ENCODE data around the gene SMARCD1.

Gene SMARCD1

GRCh38 chr12:50057000-50057841, 27.9 kb upstream of the SMARCD1 start, which contains the start of gene ASIC1:
Gene ASIC1, plus strand, starts transcription at chr12:50057596. Its CDS starts 1,171 bp downstream, at chr12:50058767.
- DNase-seq = peak in 1 of 4 experiments; percentile 44

DNA sequence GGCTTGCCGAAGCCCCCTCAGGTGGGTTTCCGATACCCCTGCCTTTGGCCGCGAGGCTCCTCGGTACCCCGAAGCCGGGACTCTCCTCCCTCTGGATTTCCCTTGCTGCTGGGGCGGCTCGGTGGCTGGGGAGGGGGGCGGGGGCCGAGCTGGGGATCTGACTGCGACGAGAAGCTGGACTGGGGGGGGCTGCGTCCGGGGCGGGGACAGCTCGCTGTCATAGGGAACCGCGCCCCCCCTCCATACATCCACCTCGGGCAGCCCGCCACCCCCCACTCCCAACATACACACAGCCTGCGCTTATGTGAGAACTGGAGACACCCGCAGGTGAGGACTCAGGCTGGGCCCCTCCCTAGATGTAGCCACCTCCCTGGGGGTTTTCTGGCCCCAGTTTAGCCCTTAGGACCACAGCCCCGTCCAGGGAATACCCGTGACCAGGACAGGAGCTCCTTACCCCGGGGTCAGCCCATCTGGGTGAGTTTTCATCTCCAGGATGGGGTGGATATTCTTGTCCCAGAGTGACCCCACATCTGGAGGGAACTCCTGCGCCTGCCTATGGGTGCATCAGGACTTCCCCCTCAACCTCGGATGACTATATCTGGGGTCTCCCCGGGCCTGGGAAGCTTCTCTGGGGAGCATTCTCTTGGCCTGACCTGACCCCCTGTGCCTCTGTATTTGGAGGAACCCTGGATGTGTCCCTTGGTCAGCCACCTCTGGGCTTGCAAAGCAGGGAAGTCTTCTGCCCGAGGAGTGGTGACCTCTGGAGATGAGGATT, 27.1 kb upstream of the SMARCD1 start:
- DNase-seq = peak in 1 of 4 experiments; percentile 13

DNA sequence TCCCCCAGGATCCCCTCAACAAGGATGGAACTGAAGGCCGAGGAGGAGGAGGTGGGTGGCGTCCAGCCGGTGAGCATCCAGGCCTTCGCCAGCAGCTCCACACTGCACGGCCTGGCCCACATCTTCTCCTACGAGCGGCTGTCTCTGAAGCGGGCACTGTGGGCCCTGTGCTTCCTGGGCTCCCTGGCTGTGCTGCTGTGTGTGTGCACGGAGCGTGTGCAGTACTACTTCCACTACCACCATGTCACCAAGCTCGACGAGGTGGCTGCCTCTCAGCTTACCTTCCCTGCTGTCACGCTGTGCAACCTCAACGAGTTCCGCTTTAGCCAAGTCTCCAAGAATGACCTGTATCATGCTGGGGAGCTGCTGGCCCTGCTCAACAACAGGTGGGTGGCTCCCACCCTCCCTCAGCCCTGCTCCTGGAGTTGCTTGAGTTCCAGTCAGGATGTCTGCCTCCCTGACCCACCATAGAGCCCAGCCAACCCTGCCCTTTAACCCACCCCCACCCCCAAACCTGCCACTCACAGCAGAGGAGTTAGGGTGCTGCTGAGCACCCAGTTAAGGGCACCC, 26.3 kb upstream of the SMARCD1 start:
- peak in 1 of 4 experiments; percentile 13 for DNase-seq

DNA sequence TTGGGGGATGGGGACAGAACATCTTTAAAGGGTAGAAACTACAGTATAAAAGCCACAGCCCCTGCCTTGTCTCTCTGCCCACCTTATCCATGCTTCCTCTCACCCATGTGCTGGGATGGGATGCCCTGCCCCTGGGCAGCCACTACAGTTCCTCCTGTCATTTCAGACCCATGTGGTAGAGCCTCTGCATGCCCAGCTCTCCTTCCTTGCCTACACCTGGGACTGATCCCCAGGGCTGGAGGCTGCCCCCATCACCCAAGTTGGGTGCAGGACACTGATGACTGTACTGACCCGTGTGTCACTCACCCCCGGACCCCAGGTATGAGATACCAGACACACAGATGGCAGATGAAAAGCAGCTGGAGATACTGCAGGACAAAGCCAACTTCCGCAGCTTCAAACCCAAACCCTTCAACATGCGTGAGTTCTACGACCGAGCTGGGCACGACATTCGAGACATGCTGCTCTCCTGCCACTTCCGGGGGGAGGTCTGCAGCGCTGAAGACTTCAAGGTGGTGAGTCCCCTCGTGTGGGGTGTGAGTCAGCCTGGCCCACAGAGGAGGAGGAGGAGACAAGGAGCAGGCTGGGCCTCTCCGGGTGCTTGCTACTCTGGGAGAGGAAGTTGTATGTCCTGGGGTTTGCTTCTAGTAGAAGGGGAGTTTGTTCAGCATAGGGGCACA, 25.6 kb upstream of the SMARCD1 start:
- DNase-seq = peak in 1 of 4 experiments; percentile 58

GRCh38 chr12:50060120-50060468, 25.0 kb upstream of the SMARCD1 start:
- DNase-seq = no peak

DNA sequence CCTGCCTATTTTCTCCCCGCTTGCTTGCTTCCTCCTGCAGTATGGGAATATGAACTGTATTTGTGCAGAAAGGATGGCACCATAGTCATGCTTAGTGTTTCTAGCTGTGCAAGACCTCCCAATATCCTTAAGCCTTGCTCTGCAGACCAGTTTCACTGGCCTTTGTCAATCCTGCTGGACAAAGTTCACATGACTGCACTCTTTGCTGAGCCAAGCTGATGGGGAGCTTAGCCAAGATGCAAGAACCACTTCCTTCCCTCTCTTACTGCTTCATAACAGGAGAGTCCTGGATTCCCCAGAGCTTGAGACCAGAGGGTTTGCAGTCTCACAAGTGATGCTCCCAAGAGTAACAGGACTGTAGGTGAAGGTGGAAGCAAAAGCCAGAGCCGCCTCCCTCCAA, 24.0 kb upstream of the SMARCD1 start:
- DNase-seq = no peak

GRCh38 chr12:50061946-50062686, 23.0 kb upstream of the SMARCD1 start:
- DNase-seq = no peak

DNA sequence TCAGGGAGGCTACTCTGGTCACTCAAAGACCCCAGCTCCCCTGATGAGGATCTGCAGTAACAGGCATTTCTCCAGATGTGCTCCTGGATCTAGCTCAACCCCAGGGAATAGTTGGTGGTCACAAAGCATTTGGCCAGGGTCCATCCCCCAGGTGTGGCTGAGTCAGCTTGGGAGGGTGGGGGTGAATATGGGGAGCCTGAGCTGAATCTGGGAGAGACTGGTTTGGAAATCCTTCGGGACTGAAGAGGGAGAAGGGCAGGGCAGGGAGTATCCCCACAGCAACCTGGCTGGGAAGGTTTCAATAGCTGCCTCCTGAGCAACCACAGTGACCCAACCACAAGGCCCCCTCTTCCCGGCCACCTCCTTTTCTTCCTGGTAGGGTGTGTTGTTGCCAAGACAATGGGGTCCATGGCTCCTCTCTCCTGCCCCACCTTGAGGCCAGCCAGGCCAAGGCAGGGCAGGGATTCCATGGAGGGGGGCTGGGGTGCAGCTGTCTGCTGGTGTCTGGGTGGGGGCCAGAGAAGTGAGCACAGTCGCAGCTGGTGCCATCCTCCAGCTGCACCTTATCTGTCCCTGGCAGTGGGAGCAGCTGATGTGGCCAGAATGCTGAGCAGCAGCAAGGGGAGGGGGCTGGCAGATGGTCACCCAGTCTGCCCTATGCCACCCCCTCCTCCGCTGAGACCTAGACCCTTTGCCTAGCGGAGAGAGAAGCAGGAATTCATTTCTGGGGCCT, 22.2 kb upstream of the SMARCD1 start:
- DNase-seq = no peak

GRCh38 chr12:50065726-50066310, 19.3 kb upstream of the SMARCD1 start:
- no peak for DNase-seq

DNA sequence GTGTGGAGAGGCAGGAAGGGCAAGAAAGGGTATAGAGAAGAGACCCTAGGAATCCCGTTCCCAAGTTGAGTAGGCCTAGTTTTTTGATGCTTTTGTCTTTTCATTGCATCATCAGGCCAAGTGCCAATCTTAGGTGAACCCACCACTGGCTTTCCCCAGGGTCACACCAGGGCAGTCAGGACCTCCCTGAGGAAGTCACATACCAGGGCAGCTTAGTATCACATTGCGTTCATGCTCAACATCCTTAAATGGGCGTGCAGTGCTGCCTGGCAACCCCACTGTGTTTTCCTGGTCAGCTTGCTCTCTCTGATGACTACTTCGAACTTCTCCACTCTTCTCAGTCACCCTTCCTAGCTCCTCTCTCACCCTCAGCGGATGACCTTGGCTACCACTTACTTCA, 18.7 kb upstream of the SMARCD1 start:
- no peak for DNase-seq

DNA sequence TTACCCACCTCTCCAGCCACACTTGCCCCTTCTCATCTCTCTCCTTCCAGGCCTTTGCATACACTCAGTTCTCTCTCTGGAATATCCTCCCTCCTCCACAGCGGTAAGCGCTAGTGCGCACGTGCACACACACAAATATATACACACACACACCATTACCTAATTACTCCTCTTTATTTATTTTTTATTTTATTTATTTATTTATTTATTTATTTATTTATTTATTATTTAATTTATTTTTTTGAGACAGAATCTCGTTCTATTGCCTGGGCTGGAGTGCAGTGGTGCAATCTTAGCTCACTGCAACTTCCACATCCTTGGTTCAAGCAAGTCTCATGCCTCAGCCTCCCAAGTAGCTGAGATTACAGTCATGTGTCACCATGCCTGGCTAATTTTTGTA, 16.1 kb upstream of the SMARCD1 start:
- no peak for DNase-seq

- DNase-seq = no peak
Measured at GRCh38 chr12:50069539-50069938, 15.6 kb upstream of the SMARCD1 start.

DNA sequence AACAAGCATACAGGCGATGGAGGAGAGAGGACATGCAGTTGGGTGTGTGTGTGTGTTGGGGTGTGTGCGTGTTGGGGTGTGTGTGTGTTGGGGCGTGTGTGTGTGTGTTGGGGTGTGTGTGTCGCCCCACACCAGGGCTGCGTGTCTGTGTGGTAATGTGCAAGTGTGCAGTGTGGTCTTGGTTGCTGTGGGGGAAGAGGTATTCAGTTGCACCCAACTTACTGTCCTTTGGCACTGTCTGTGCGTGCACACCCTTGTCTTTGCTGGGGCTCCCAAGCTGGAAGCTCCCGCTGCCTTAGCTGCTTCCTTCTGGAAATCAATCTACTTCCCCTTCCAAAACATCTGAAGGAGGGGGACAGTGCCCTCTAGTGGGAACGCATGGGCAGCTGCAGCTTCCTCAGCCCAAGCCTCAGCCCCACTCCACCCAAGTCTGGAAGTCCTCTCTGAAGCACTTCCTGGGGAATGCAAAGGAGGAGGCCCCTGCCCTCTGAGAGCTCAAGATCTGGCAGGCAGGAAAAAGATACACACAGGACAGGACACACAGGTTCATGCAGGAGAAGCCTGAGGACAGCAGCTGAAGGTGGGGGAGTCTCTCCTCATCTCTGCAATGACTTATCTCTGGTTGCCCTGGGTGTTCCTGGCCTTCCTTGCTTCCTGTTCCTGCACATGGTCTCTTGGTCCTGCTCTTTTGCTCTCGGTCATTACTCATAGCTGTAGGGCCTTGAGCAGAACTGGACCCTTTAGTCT, 14.7 kb upstream of the SMARCD1 start:
- DNase-seq = peak; percentile 20 to 50 (median 22)

DNA sequence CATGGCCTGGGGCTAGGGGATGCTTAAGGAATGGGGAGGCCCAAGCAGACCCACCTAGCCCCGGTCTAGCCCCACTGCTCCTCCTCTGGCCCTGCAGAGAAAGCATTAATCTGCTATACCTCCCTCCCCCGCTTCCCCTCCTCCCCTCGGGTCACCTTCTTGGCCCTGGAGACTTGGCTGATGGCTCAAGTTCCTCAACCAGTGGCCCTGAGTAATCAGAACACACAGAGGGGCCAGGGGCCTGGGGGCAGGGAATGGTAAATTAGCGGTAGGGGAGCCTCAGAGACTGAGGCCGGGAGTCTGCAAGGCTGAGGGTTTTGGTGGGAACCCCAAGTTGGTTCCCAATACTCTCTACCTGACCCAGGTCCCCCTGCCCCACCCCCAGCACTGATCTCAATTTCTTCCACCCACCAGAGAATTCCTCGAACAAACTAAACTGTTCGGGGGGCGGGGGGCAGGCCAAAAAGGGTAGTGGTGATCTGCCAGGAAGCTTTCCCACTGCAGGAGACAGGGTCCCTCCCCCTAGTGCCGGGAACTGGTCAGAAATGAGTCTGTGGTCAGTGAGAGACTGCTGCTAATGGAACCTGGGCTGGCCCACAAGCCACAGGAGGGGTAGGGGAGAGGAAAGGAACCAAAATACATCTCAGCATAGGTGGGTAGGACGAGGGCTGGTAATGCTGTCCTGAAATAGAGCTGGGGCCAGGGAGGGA, 12.8 kb upstream of the SMARCD1 start:
- DNase-seq = no peak

DNA sequence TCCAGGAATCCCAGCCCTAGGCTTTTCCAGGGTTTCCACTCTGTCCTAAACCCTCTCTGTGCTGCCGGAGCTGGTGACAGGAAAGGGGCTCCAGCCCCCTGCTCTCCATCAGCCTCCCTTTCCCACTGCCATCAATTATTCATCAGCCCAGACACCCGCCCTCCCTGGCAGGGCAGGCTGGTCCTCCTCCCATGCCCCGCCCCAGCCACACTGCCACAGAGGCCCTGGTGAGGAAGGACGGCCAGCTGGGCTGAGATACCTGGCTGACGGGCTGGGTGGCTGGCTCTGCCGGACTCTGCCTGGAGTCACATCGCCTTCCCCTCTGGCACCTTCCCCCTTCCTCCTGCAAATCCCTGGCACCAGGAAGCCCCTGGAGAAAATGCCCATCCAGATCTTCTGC, 11.9 kb upstream of the SMARCD1 start:
- DNase-seq = no peak

DNA sequence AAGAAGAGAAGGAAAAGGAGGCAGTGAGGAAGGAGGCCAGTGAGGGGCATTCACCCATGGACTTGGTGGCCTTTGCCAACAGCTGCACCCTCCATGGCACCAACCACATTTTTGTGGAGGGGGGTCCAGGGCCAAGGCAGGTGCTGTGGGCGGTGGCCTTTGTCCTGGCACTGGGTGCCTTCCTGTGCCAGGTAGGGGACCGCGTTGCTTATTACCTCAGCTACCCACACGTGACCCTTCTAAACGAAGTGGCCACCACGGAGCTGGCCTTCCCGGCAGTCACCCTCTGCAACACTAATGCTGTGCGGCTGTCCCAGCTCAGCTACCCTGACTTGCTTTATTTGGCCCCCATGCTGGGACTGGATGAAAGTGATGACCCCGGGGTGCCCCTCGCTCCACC, 11.4 kb upstream of the SMARCD1 start:
- DNase-seq = no peak

- peak; percentile 55 to 77 (median 66) for DNase-seq
Measured at GRCh38 chr12:50074936-50075807, 10.0 kb upstream of the SMARCD1 start.

- no peak for DNase-seq
Measured at GRCh38 chr12:50075808-50076170, 9.4 kb upstream of the SMARCD1 start.

GRCh38 chr12:50077099-50077498, 8.0 kb upstream of the SMARCD1 start:
- no peak for DNase-seq

Data from activated naive CD4-positive, alpha-beta T cell (primary cell).